ENCODE measurements around the gene ZNF384.

- TF ChIP-seq ZNF274 (IDR thresholded peaks at IDR 0.05; ENCODE audit: low read depth, low read length) (no peak), YY1 (IDR thresholded peaks at IDR 0.05; ENCODE audit: insufficient read depth, insufficient read length) (no peak)
These were observed 5.5 kb upstream of the ZNF384 start for GRCh38 chr12:6694701-6695100.
